Measurements from ENCODE around the gene SPACA4.

SPACA4 gene

DNA sequence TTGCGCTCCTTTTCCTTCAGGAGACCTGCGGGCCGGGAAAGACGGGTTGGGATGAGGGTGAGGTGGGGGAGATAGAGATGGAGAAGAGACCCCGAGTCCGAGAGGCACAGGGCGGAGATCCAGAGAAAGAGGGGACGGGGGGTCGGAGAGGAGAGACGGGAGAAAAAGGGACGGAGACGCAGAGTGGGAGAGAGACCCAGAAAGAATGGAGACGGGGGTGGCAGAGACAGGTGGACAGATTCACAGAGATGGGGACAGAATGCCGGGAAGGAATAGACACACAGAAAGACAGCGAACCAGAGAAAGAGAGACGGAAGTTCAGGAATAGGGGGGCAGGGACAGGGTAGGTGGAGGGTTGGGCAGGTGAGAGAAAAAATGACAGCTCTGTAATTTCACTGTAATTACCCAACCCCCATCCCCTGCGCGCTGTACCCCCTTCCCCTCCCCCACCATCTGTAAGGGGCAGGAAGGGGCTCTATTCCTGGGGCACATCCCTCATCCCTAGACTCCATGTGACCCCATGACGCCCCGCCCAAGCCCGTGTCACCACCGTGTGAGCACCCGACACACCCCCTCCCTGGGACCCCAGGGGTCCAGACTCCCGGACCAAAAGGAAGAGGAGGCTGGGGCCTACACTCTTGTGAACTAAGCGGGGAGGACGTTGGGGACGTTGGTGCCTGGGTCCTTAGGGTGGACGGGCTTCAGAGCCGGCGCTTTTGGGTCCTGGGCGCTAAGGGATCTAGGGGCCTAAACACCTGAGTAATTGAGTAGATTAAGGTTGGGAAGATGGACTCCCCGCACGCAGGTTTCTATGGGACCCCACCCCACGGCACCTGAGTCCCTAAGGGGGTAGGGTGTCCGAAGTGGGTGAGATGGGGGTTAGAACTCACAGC lies 29.7 kb downstream of the SPACA4 start:
- peak in 2 of 3 experiments; percentile 38 to 48 for DNase-seq

DNA sequence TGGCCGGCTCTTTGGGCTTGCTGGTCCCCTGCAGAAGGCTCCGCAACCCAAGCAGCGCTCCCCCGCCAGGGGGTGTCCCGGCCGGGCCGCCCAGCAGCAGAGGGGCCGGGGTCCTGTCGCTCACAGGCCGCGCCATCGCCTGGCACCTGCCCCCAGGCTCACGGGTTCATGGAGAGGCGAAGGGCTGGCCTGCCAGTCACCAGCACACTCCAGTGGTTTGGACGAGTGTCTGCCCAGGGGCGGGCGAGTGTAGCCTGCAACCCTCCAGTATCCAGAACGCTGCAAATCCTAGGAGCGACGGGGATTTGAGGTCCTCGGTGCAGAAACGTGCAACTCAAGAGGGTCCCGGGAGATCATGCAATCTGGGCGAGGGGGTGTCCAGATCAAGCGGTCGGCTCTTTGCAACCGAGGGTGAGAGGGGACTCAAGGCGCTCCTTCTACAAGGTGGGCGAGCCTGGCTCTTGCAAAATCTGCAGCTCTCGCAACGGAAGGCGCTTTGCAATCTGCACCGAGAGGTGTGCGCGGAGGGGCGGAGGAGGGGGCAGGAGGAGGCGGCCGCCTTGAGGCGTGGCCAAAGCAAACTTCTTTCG lies 30.4 kb downstream of the SPACA4 start, which contains the start of gene DBP:
TSS of gene DBP (minus strand) at position 521 of the 590 bp plus-strand sequence. CDS start at position 136, 385 bp downstream.
- peak in 2 of 3 experiments; percentile 80 to 87 for DNase-seq

DNA sequence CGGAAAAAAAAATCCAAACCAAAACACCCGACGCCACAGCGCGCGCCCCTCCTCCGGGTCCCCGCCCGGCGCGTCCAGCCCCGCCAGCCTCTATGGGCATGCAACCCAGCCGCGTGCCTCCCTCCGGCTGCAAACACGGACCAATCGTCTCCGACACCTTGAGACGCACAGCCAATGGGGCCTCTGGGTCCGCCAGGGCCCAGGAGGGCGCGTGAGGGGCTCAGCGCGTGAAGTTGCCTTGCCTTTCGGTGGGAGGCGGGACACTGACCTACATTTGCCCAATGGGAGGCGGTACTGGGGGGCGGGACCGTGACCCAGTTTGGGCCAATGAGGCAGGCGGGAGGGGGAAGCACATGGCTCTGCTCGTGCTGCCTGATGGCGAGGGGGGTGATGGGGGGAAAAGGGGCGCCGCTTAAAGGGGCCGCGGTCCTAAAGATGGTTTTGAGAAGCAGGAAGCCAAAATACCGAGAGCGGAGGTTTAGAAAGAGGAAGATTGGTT lies 31.0 kb downstream of the SPACA4 start:
- peak; percentile 98 to 100 (median 99) for DNase-seq

DNA sequence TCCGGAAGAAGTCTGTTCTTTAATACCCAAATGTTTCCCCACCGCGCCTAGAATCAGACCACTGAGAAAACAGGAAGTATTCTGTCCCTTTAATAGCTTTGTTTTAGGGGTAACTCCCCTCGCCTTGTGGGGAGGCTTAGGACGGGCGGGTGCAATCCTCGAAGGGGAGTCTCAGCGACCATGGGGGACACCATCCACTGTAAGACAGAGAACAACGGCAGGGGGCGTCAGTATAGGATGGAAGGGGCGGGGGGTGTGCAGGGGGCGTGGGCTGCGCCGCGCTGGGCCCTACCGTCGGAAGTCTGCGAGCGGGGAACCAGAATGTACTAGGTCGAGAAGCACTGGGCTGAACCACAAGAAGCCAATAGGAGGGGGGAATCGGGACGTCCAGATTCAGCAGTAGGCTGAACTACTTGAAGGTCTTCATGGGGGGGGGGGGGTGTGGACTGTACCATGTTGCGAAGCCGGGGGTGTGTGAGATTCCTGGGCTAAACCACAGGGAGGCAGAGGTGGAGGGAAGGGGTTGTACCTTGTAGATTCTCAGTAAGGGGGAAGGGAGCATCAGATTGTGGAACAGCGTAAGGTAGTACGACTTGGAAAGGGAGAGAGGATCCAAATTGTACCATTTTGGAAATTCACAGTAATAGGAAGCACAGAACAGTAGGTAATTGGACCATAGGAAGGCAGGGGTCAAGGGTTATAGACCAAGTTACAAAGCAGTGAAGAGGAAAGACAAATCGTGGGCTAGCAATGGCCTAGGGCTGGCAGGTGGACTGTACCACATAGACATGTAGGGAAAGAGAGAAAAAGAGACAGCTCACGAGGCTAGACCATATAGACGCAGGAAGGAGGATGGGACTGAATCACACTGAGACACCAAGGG lies 31.6 kb downstream of the SPACA4 start:
- peak; percentile 85 to 94 (median 93) for DNase-seq

DNA sequence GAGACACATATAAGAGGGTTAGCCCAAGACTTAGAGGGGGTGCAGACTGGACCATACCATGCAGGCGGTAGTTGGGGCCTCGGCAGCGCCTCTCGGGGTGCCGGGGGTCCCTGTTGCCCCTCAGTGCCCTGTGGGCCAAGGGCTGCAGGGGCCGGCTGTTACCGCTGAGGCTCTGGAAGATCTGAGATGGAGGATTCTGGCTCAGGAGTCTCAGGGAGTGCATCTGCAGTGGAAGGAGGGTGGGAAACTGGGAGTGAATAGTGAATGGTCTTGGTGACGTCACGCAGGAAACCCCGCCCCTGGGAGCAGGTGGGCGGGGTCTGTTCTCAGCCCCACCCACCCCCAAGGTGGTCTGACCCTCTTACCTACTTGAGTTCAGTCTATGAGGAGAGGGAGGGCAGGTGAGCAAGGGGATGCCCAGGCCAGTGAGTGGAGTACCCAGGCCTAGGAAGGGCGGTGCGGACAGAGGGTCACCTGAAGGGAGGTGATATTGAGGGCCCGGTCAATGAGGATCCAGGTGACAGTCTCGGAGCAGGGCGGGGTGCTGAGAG lies 32.4 kb downstream of the SPACA4 start:
- DNase-seq: peak in 2 of 3 experiments; percentile 13 to 17

DNA sequence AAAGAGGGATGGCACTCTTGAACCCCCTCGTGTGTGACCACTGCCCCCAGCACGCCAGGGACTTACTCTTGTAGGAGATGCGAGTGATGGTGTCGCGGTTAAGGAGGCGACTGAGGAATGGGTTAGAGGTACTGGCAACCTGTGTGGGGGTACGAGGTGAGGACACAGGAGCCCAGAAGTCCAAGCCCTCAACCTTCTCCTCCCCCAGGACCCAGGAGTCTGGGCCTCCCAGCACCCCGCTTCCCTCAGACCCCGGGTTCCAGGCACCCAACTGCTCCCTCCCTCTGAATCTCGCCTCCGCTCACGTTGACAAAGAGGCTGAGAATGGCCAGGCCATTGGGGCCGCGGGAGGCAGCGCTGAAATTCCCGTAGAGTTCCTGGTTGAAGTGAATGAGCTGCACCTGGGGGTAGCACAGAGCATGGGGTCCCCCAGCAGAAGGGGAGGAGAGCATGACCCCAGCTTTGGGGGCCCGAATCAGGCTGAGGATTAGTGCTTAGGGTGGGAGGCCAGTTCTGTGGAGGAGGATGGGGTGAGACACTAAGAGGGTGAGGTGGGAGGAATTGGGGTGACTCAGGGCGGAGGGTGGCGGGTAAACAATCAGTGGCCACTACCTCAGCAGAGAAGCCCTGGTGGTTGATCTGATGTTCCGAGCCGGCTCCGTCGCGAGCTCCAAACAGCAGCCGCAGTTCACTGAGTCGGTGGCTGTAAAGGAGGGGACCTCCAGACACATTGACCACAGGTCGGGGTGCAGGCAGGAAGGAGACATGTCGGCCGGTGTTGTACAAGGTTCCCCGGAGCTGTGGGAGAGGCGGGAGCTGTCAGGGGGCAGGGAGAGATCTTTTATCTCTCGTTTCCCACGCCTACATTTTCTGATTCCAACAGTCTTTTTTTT lies 33.2 kb downstream of the SPACA4 start:
- no peak for DNase-seq

DNA sequence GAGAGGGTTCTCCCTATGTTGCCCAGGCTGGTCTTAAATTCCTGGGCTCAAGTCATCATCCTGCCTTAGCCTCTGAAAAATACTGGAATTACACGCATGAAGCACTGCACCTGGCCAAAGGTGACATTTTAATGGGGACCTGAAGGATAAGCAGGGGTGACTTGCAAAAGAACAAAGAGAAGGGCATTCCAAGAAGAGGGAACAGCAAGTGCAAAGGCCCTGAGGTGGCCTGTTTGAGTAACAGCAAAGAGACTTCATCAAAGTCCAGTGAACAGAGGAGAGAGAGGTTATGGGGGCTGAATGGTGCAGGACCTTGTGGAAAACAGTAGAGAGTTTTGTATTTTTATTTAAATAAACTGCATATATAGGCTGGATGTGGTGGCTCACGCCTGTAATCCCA lies 35.3 kb downstream of the SPACA4 start:
- DNase-seq: no peak

DNA sequence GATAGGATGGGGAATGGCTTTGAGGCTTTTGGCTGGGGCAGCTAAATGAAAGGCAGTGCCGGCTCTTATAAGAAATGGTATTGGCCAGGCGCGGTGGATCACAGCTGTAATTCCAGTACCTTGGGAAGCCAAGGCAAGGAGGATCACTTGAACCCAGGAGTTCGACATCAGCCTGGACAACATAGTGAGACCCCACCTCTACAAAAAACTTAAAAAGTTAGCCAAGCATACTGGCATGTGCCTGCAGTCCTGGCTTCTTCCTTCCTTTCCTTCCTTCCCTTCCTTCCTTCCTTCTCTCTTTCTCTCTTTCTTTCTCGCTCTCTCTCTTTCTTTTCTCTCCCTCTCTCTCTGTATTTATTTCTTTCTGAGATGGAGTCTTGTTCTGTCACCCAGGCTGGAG lies 36.3 kb downstream of the SPACA4 start:
- no peak for DNase-seq

DNA sequence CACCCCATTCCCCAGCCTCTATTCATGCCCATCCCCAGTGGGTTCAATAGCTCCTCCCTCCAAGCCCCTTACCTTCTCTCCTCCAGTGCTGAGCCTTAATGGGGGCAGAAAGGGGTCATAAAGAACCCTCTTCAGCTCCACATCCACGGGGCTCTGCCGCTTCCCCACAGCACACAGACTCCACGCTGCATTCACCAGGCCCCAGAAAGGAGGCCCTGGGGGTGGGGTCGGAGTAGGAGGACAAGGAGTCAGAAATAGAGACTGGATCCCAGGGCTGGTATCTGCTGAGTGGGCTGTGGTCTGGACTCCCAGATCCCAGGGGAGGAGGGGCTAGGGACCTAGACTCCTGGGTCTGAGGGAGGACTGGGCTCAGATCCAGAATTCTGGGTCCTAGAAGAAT lies 37.8 kb downstream of the SPACA4 start:
- no peak for DNase-seq

DNA sequence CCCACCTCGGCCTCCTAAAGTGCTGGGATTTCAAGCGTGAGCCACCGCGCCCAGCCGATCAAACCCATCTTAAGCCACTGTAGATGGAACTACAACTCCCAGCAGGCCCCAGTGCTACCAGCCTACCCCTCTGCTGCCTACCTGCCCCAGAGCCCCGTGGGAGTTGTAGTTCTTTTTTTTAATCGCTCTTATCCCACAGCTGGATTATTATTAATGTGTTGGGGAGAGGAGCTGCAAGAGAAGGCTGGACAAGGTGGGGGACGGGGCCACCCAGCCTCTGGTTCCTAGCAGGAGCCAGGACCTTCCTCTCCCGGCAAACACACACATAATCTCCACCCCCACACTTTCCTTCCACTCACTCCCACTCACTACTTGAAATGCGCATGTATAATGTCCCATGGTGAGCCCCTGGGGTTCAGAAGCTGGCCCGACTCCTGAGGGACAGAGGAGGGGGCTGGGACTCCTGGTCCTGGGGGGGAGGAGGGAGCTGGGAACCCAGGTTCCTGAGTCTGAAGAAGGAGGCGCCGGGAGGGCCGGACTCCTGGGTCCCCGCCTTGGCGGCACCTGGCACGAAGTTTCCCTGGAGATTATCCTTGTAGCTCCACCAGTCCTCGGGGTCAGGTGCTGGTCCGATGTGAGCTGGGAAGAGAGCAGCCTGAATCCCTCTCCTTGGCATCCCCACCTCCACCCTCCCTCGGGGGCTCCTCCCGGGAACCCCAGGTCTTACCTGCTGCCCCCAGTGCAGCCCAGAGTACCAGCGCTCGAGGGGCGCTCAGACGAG lies 38.5 kb downstream of the SPACA4 start:
- DNase-seq: peak; percentile 70 to 80 (median 72)

DNA sequence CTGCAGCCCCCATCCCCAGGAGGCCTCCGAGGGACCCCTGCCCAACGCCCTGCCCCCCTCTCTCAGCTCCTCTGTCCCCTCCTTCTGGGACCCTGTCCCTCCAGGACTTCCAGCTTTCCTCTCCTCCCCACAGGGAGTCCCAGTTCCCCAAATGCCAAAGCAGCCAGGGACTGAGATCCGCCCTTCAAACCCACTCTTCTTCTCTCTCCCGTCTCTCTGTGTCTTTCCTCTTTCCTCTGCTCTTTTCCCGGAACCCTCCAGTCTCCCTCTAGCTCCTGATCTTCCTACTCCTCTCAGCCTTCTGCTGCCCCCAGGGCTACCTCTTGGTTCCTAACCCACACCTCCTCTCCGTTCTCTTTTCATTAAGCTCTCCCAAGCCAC lies 39.1 kb downstream of the SPACA4 start:
- peak in 1 of 3 experiments; percentile 56 for DNase-seq

DNA sequence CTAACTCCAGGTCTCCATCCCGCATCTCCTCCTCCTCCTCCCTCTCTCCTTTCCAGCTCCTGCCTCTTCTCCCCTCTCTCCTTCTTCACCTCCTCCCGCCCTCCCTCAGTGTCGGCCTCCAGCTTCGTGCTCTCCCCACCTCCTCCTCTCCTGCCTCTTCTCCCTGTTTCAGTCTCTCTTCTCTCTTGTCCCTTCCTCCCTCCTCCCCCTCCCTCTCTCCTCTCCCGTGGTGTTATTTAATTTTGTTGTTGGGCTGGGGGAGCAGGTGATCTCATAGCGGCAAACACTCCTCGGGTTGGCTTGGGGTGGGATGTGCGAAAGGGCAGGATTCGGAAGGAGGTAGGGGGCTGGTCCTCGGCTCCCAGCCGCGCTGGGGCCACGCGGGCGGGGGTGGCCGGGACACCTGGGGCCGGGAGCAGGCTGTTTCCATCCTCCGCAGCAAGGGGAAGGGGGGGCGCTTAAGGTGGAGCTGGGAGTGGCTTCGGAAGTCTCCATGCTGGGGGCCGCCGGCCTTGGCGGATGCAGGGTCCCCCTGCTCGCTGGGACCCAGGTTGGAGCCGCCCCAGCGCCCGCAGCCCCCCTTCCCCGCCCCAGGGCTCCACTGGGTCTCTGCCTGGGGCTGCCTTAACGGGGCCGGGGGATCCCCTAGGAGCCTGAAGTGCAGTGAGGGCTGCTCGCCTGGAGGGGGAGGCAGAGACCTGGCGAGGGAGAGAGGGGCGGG lies 39.6 kb downstream of the SPACA4 start, which contains the start of gene CA11:
TSS of gene CA11 (minus strand) at position 187 of the 721 bp plus-strand sequence. CDS start 555 bp downstream, outside the sequence.
- DNase-seq: peak; percentile 93 to 94 (median 93)

DNA sequence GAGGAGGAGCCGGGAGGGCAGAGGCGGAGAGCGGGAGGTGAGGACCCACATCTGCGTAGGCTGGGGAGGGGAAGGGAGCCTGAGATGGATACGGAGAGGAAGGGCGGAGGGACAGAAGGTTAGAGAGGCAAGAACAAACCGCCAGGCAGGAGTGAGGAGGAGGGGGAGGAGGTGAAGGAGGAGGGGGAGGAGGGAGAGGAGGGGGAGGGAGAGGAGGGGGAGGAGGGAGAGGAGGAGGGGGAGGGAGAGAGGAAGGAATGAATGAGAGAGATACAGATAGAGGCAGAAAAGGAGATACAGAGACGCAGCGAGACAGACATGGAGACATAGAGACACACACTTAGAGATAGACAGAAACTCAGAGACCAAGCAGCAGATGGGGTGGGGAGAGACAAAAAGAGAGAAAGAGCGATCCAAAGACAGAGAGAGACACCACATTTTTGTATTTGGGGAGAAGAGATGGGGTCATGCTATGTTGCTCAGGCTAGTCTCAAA lies 40.2 kb downstream of the SPACA4 start:
- DNase-seq: peak in 1 of 3 experiments; percentile 33

DNA sequence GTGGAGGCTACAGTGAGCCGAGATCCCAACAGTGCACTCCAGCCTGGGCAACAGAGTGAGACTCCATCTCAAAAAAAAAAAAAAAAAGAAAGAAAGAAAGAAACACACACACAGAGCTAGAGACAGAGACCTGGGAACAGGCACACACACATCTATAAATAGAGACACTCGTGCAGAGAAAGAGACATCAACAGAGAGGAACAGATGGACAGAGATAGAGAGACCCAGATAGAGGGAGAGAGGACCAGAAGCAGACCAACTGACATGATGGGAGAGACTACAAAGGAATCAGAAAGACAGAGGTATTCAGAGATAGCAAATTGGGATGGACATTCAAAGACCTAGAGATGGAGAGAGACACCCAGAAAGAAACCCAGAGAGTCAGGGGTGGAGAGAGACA lies 41.6 kb downstream of the SPACA4 start:
- no peak for DNase-seq

DNA sequence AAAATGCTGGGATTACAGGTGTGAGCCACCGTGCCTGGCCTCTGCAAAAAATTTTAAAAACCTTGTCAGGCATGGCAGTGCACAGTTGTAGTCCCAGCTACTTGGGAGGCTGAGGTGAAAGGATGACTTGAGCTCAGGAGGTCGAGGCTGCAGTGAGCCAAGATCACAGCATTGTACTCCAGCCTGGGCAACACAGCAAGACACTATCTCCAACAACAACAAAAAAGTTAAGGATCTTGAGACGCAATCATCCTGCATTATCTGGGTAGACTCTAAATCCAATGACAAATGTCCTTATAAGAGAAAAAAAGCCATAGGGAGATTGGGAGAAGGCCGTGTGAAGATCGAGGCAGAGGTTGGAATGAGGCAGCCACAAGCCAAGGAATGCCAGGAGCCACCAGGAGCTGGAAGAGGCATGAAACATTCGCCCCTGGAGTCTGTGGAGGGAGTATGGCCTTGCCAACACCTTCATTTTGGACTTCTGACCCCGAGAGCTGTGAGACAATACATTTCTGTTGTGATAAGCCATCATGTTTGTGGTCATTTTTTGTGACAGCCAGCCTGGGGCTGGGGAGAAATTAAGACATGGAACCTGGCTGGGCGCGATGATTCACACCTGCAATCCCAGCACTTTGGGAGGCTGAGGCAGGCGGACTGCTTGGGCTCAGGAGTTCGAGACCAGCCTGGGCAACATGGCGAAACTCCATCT lies 44.6 kb downstream of the SPACA4 start:
- DNase-seq: no peak

DNA sequence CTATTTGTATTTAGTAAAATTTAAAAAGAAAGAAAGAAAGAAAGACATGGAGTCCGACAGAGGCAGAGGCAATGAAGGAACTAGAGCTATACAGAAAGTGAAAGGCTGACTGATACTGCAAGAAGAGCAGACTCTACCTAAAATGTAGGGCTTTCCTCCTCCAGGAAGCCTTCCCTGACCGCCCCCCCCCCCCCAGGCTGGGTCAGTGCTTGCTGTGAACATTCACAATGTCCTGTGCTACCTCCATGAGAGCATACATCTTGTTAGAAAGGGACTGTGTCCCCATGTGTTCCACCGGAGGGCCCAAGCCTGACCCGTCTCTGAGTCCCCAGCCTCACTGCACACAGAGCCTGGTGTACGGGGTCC lies 45.1 kb downstream of the SPACA4 start:
- DNase-seq: no peak

DNA sequence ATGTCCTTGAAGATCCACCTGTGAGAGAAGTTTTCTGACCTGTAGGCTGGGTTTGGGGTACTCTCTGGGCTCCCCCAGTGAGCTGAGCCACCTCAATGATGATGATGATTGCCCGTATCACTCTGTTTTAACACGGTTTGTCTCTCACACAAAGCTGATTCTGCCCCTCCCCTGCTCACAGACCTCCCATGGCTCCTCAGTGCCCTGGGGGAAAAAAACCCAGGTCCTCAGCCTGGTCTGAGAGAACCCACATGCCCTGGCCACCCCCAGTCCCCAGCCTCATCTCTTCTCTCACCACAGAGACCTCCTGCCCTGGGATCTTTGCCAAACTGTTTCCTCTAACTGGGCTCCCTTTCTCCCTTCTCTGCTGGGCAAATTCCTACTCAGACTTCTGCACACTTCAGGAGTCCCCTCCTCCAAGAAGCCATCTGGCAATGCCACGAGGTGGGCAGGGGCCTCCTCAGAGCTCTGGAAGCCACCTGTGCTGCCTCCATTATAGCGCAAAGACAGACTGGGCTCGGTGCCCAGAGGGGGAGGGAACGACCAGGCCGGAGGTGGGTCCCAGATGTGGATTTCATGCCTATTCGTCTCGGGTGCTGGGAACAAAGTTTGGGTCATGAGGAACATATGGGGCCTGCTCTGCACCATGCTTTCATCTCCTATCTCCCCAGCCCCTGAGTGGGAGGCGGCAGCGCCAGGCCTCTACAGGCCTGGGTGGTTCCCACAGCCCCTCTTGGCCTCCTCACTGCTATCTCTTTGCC lies 47.9 kb downstream of the SPACA4 start:
- DNase-seq: peak in 1 of 3 experiments; percentile 13

DNA sequence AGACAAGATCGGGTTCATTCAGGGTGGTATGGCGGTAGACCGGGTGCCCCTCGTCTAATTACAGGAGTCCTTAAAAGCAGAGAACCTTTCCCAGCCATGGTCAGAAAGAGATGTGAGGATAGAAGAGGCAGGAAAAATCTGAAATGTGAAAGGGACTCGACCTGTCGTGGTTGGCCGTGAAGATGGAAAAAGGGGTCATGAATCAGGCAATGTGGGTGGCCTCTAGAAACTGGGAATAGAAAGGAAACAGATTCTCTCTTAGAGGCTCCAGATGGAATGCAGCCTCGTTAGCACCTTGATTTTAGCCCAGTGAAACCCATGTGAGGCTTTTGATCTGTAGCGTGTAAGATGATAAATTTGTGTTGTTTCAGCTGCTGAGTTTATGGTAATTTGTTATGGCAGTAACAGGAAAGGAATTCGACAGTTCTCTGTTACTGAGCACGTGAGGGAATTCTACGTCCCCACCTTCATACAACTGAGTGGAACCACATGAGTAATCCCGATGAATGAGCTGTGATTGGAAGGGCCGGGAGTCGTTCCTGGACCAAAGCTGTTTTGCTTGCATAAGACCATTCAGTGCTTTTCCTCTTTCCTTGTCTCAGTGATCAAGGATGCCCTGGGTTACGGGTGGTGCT lies 50.4 kb downstream of the SPACA4 start:
- no peak for DNase-seq

All from NCI-H1417 (cell line).